Osteocyte (in vitro differentiated cells): ENCODE results near the gene RPS5. TPM values are rescaled to one million over a fixed set of nuclear protein-coding genes. Genes with fewer than 3 reads are reported as not detected.
"Not testable (repeated sequence)": the region's sequence is repeated elsewhere in the genome, so short reads cannot be mapped to it uniquely, and the experiment has no call there.

ENCODE experiments used
- DNase-seq: peaks from one replicate; pipeline ENCODE4 v3.0.0; 2021; ENCODE audit warnings: mixed read lengths; ENCODE audit not compliant: unreplicated experiment; ENCODE audit errors: extremely low spot score
- H3K27ac Mint-ChIP-seq: one replicate; pipeline ENCODE4 v1.8.0; 2021; ENCODE audit warnings: mild to moderate bottlenecking, mixed read lengths; ENCODE audit not compliant: unreplicated experiment
- H3K27me3 Mint-ChIP-seq: one replicate; pipeline ENCODE4 v1.8.0; 2021; ENCODE audit warnings: mixed read lengths; ENCODE audit not compliant: unreplicated experiment
- H3K36me3 Mint-ChIP-seq: one replicate; pipeline ENCODE4 v1.8.0; 2021; ENCODE audit warnings: mixed read lengths; ENCODE audit not compliant: unreplicated experiment
- H3K4me1 Mint-ChIP-seq: one replicate; pipeline ENCODE4 v1.8.0; 2021; ENCODE audit warnings: mixed read lengths; ENCODE audit not compliant: unreplicated experiment
- H3K4me3 Mint-ChIP-seq: one replicate; pipeline ENCODE4 v1.8.0; 2021; ENCODE audit warnings: mild to moderate bottlenecking, moderate library complexity, mixed read lengths; ENCODE audit not compliant: unreplicated experiment
- H3K9me3 Mint-ChIP-seq: one replicate; pipeline ENCODE4 v1.8.0; 2021; ENCODE audit warnings: mixed read lengths; ENCODE audit not compliant: unreplicated experiment
- total RNA-seq: library from RNA; stranded (reverse); gene quantifications from 2 replicates; pipeline ENCODE4 v1.2.1, GENCODE V29; 2021
- TF ChIP-seq, protein P1 (sequence below): fragments of 200-600 bp; sonication (generic); IDR thresholded peaks from 2 replicates; pipeline ENCODE4 v1.5.0; 2021; ENCODE audit warnings: antibody characterized with exemption, mild to moderate bottlenecking, moderate library complexity

RPS5 gene
- total RNA-seq, 1 donor from 2014 or later = 942 TPM

DNA sequence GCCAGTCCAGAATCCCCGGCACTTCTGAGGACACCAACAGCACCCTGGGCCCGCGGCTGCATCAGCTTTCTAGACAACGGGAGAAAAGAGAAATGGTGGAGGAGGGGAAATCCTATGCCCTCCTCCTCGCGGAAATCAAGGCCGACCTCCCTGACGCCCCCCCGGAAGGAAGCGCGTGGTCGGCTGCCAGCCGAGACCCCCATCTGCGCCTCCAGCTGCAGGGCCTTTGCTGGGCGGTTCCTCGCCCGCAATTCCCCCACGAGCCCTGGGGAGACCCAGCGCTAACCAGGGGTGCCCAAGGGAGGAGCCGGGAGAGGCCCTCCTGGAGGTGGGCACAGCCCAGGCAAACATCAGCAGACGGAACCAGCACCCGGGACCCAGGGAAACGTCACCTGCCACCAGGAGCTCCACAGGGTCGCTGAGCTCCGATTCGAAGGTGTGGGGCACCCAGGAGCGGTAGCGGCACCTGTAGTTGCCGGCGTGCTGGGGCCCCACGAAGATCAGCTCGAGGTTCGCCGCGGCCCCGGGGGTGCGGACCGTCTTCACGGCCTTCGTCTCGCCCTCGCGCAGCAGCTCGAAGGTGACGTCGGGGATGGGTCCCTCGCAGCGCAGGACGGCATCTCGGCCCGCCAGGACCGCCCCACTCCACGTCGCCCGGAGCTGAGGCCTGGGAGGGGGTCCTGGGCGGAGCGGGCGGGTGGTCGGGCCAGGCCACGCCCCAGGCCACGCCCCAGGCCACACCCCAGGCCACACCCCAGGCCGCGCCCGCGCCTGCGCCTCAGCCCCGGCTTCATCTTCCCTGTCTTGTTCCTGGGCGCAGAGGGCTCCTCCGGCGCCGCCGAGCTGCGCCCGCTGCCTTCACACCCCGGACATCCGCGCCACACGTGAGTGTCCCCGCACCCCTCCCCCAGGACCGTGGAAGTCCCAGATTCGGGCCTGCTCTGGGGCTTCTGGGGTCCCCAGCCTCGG is 39.8 kb upstream of the RPS5 start:
- Mint-ChIP-seq H3K36me3 (peaks cover 15% of the 10 kb centered on the region), H3K4me1 (peaks cover 32% of the 10 kb centered on the region), H3K27ac (peak overlapping the region; percentile 92), H3K4me3 (peak overlapping the region; percentile 99), H3K9me3 (no peaks in the 10 kb centered on the region), H3K27me3 (no peaks in the 10 kb centered on the region)
- peak; percentile 93 for DNase-seq
- TF ChIP-seq, protein P1, sequence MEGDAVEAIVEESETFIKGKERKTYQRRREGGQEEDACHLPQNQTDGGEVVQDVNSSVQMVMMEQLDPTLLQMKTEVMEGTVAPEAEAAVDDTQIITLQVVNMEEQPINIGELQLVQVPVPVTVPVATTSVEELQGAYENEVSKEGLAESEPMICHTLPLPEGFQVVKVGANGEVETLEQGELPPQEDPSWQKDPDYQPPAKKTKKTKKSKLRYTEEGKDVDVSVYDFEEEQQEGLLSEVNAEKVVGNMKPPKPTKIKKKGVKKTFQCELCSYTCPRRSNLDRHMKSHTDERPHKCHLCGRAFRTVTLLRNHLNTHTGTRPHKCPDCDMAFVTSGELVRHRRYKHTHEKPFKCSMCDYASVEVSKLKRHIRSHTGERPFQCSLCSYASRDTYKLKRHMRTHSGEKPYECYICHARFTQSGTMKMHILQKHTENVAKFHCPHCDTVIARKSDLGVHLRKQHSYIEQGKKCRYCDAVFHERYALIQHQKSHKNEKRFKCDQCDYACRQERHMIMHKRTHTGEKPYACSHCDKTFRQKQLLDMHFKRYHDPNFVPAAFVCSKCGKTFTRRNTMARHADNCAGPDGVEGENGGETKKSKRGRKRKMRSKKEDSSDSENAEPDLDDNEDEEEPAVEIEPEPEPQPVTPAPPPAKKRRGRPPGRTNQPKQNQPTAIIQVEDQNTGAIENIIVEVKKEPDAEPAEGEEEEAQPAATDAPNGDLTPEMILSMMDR = no peak

DNA sequence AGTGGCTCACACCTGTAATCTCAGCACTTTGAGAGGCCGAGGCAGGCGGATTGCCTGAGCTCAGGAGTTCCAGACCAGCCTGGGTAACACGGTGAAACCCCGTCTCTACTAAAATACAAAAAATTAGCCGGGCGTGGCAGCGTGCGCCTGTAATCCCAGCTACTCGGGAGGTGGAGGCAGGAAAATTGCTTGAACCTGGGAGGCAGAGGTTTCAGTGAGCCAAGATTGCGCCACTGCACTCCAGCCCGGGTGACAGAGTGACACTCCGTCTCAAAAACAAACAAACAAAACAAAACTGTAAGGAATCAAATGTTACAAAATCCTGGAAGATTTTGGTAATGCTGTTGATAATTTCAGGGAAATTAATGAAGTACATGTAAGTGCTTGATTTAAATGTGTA is 39.0 kb upstream of the RPS5 start:
- peaks cover 16% of the 10 kb centered on the region for H3K36me3 Mint-ChIP-seq
- DNase-seq, H3K27me3 Mint-ChIP-seq, H3K9me3 Mint-ChIP-seq: not testable (repeated sequence)
- H3K4me1 Mint-ChIP-seq = peaks cover 32% of the 10 kb centered on the region
- peak overlapping the region; percentile 92 for H3K27ac Mint-ChIP-seq
- peak overlapping the region; percentile 99 for H3K4me3 Mint-ChIP-seq

DNA sequence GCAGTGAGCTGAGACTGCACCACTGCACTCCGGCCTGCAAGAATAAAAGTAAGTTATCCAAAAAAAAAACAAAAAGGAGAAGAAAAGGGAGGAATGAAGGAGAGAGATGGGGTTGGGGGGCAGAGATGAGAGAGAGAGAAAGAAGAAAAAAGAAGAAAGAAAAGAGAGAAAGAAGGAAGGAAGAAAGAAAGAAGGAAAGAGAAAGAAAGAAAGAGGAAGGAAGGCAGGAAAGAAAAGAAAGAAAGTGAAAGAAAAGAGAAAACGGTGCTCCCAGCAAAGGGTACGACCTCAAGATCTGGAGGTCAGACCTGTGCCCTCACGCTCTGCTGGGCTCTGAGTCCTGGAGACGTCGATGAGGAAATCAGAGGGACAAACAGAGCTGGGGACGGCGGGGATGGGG is 37.5 kb upstream of the RPS5 start:
- TF ChIP-seq, protein P1 = no peak
- Mint-ChIP-seq H3K27ac (peak overlapping the region; percentile 23), H3K4me1 (peaks cover 32% of the 10 kb centered on the region), H3K4me3 (no peak overlapping the region), H3K27me3 (no peaks in the 10 kb centered on the region), H3K9me3 (no peaks in the 10 kb centered on the region), H3K36me3 (peaks cover 13% of the 10 kb centered on the region)
- DNase-seq = no peak

DNA sequence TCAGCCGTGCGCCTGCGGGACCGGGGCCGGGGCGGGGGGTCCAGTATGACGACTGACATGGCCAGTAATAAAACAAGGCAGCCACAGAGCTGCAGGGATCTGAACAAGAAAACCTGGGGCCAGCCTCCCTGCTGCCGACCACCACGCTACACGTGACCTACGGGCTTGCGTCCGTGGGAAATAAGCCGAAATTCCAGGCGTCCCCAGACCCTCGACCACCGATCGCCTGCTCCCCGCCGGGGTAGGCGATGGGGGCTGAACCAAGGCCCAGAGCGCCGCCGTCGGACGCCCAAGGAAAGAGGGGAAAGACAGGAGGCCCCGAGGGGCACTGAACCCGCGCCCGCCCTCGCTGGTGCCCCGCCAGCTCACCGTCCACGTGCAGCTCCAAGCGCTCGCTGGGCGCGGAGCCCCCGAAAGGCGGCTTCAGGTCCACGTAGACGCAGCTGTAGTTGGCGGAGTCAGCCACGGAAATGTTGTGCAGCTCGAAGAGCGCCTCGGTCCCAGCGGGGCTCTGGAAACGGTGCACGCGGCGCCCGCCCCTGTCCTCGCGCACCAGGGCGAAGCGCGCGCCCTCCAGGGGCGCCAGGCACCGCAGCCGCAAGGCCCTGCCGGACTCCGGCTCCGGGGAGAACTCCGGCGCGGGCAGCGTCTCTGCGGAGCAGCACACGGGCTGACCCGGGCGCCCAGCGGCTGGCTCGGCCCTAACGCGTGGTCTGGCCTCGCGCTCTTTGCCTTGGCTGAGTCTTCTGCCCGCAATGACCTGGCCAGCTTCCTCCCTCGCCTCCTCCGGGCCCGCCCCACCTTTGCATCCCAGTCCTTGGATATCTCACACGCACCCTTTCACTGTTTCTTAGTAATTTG is 36.8 kb upstream of the RPS5 start:
- H3K4me1 Mint-ChIP-seq = peaks cover 29% of the 10 kb centered on the region
- no peaks in the 10 kb centered on the region for H3K9me3 Mint-ChIP-seq
- H3K4me3 Mint-ChIP-seq = no peak overlapping the region
- no peaks in the 10 kb centered on the region for H3K27me3 Mint-ChIP-seq
- H3K27ac Mint-ChIP-seq = no peak overlapping the region
- H3K36me3 Mint-ChIP-seq = peaks cover 10% of the 10 kb centered on the region
- DNase-seq = no peak
- TF ChIP-seq, protein P1 = no peak

DNA sequence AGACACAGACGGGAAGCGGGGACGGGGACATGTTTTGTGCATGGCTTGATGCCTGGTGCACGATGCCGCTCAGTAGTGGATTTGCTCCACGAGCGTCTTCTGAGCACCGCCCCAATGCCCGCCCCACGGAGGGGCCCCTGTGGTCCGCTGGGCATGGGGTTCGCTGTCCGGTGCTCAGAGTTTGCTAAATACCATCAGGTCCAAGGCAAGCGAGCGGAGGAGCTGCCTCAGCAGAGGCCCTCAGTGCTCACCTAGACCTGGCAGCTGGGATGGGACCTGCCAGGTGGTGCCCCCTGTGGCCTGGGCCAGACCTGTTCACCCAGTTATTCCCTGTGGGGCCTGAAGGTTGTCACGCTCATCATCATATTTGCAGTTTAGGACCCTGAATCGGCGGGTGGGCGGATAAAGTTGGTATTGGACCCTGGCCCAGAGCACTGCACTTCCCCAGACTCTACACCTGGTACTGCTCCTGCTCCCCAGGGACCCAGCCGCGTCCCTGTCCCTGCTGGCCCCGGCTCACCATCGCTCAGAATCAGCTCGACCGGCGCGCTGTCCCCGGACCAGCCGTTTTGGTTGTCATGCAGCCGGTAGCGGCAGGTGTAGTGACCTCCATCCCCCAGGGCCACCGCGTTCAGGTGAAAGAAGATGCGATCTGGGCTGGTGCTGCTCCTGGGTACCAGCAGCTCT is 36.1 kb upstream of the RPS5 start:
- Mint-ChIP-seq H3K4me3 (no peak overlapping the region), H3K27me3 (no peaks in the 10 kb centered on the region)

More for the DNA sequence above, 36.1 kb upstream of the RPS5 start:
- Mint-ChIP-seq H3K9me3 (no peaks in the 10 kb centered on the region), H3K4me1 (peaks cover 22% of the 10 kb centered on the region), H3K27ac (no peak overlapping the region), H3K36me3 (peaks cover 10% of the 10 kb centered on the region)
- TF ChIP-seq, protein P1 = no peak
- DNase-seq = no peak
